RWPE2 (cell line): ENCODE results near the gene CDR2.
A peak's percentile ranks its signal among the peaks of the same experiment; 100 is the strongest.

Source experiments
- ATAC-seq: fragments of 200-7000 bp; cut with Tn5 transposase; 3 replicates; pipeline ENCODE4 v1.9.1; 2021; ENCODE audit warnings: low read depth
- DNase-seq: peaks from one replicate; pipeline ENCODE4 v3.0.0-alpha.2; 2020; ENCODE audit warnings: low spot score
- H3K27ac ChIP-seq: fragments of 450-650 bp; 2 replicates; pipeline ENCODE4 v1.5.1; 2017; ENCODE audit warnings: mild to moderate bottlenecking; ENCODE audit not compliant: poor library complexity, severe bottlenecking
- H3K27me3 ChIP-seq: fragments of 250-450 bp; sonication (Bioruptor Pico); 2 replicates; pipeline ENCODE4 v1.5.1; 2021; ENCODE audit warnings: mild to moderate bottlenecking, moderate library complexity; ENCODE audit not compliant: insufficient read depth, poor library complexity, severe bottlenecking
- H3K36me3 ChIP-seq: fragments of 250-450 bp; sonication (Bioruptor Pico); 2 replicates; pipeline ENCODE4 v1.5.1; 2020; ENCODE audit warnings: low read depth, mild to moderate bottlenecking, moderate library complexity
- H3K4me1 ChIP-seq: fragments of 250-450 bp; sonication (Bioruptor Pico); 2 replicates; pipeline ENCODE4 v1.5.1; 2021; ENCODE audit warnings: mild to moderate bottlenecking, moderate library complexity; ENCODE audit not compliant: insufficient read depth, poor library complexity, severe bottlenecking
- H3K4me3 ChIP-seq: fragments of 250-450 bp; sonication (Bioruptor Pico); 2 replicates; pipeline ENCODE4 v1.5.1; 2021; ENCODE audit warnings: mild to moderate bottlenecking, moderate library complexity; ENCODE audit not compliant: severe bottlenecking
- H3K9me3 ChIP-seq: fragments of 250-450 bp; sonication (Bioruptor Pico); 2 replicates; pipeline ENCODE4 v1.5.1; 2021; ENCODE audit warnings: mild to moderate bottlenecking, moderate library complexity; ENCODE audit not compliant: severe bottlenecking
- TF ChIP-seq, protein P1 (sequence below): fragments of 450-650 bp; IDR thresholded peaks from one replicate; pipeline ENCODE4 v1.5.1; 2017; ENCODE audit warnings: mild to moderate bottlenecking, moderate library complexity; ENCODE audit not compliant: poor library complexity, severe bottlenecking

Gene CDR2

DNA sequence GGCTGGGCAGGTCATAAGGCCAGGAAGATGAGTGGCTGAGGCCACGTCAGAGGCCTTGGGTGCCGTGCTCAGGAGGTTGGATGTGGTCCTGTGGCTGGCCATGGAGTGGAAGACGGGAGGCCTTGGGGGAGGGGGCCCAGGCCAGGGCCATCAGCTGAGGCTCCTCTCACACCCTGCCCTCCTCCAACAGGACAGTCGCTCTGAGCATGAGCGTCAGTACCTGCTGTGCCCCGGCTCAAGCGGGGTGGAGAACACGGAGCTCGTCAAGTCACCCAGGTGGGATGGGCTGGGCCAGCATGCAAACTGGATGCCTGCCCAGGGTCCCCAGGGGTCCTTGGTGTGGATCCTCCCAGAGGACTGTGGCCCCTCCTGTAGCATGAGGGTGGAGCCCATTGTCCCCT is 58.0 kb downstream of the CDR2 start:
- ATAC-seq, result no peak
- Histone ChIP-seq H3K4me1 (peaks cover 11% of the 10 kb centered on the region), H3K9me3 (no peaks in the 10 kb centered on the region), H3K4me3 (no peak overlapping the region), H3K36me3 (peaks cover 78% of the 10 kb centered on the region), H3K27me3 (no peaks in the 10 kb centered on the region), H3K27ac (no peak overlapping the region)
- DNase-seq, result no peak
- TF ChIP-seq, protein P1, sequence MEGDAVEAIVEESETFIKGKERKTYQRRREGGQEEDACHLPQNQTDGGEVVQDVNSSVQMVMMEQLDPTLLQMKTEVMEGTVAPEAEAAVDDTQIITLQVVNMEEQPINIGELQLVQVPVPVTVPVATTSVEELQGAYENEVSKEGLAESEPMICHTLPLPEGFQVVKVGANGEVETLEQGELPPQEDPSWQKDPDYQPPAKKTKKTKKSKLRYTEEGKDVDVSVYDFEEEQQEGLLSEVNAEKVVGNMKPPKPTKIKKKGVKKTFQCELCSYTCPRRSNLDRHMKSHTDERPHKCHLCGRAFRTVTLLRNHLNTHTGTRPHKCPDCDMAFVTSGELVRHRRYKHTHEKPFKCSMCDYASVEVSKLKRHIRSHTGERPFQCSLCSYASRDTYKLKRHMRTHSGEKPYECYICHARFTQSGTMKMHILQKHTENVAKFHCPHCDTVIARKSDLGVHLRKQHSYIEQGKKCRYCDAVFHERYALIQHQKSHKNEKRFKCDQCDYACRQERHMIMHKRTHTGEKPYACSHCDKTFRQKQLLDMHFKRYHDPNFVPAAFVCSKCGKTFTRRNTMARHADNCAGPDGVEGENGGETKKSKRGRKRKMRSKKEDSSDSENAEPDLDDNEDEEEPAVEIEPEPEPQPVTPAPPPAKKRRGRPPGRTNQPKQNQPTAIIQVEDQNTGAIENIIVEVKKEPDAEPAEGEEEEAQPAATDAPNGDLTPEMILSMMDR, result no peak

DNA sequence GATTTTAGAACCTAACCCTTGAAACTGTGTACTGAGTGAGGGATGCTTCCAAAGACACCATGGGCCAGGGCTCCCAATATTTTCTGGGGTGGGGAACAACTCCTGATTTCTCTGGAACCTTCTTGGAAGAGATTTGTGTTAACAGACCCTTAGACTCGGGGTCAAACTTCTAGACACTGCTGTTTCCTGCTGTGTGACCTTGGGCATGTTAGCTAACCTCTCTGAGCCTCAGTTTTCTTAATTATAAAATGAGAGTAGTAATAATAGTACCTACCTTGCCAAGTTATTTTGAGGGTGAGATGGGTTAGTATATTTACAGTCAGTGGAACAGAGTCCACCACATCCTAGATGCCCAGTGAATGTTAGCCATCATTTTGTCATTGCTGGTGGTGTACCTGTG is 58.4 kb downstream of the CDR2 start:
- TF ChIP-seq, protein P1, result no peak
- Histone ChIP-seq H3K27me3 (no peaks in the 10 kb centered on the region), H3K4me3 (no peak overlapping the region), H3K9me3 (no peaks in the 10 kb centered on the region), H3K36me3 (peaks cover 76% of the 10 kb centered on the region), H3K27ac (no peak overlapping the region), H3K4me1 (peaks cover 11% of the 10 kb centered on the region)
- no peak for DNase-seq
- ATAC-seq, result no peak

DNA sequence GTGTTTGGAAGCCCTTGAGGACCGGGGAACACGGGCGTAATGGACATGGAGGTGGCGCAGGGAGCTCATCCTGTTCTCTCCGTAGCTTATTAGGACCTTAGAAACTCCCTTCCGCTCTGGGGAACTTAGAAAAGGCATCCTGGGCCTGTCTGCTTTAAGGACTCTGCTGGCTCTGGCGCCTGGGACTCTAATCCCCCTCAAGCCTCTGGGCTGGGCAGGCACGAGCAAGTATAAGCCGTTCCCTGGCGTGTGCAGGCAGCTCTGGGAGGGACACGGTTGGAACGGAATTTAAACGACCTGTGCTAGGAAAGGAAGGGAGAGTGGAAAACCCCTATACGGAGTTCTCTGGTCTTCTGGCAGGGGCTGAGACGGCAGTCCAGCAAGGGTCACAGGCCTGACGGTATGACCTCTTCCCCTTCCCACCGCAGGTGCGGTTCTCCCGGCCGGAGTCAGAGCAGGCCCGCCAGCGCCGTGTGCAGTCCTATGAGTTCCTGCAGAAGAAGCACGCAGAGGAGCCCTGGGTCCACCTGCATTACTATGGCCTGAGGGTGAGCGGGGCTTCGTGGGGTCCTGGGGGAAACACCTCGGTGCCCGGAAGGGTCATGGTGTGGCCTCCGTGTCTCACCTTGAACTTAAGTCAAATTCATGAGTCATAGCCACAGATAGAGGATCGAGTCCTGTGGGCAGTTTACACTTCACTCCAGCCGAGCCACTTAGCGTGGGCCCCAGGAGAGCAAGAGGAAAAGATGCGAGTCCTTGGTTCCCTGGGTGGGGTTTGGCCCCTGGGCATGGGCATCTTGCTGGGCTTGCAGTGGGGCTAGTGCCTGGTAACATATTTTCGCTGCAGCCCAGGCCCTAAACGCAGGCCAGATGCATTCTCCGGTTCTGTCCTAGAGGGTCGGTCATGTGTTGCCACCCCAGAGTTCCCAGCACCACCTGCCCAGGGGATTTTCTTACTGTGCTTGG is 59.5 kb downstream of the CDR2 start:
- TF ChIP-seq, protein P1, result no peak
- Histone ChIP-seq H3K27me3 (no peaks in the 10 kb centered on the region), H3K9me3 (no peaks in the 10 kb centered on the region), H3K36me3 (peaks cover 76% of the 10 kb centered on the region), H3K4me1 (peaks cover 11% of the 10 kb centered on the region), H3K27ac (peak overlapping the region; percentile 41), H3K4me3 (no peak overlapping the region)
- ATAC-seq, result peak; percentile 84
- DNase-seq, result no peak

DNA sequence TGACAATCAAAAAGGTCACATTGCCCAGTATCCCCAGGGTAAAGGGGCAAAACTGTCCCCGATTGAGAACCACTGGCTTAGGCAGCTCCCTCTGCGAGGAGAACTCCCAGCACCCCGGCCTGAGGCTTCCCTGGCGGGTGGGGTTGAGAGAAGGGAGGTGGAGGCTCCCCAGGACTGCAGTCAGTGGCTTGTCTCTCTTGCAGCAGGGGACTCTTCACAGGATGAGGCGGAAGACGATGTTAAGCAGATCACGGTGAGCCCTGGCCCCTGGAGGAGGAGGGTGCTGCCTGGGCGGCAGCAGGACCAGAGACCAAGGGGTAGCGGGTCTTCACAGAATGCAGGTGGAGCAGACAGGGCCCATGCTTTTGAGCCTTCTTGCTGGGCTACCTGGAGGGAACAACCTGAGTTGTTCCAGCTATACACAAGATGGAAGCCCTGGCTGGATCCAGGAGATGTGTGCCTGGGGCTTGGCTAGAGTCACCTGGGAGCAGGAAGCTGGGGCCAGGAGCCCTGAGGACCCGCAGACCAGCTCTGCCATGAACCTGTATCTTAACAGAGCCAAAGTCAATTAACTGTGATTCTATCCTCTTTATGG is 60.4 kb downstream of the CDR2 start:
- peaks cover 11% of the 10 kb centered on the region for H3K4me1 ChIP-seq
- ATAC-seq (no peak), DNase-seq (no peak)
- no peaks in the 10 kb centered on the region for H3K9me3 ChIP-seq
- H3K27ac ChIP-seq, result peak overlapping the region; percentile 41
- no peak overlapping the region for H3K4me3 ChIP-seq
- TF ChIP-seq, protein P1, result no peak
- H3K27me3 ChIP-seq, result no peaks in the 10 kb centered on the region
- H3K36me3 ChIP-seq, result peaks cover 75% of the 10 kb centered on the region
